GM12878 (cell line): Measurements from ENCODE around the gene TRAPPC3L. TPM values are rescaled to one million over a fixed set of nuclear protein-coding genes. Genes with fewer than 3 reads are reported as not detected.

Experiments used
- CHD2 ChIP-seq: IDR thresholded peaks from 2 replicates; pipeline ENCODE4 v1.6.1; 2011; ENCODE audit warnings: low read depth, low read length, improper control_type of control experiment, borderline replicate concordance
- CREB1 ChIP-seq: IDR thresholded peaks from 2 replicates; pipeline ENCODE4 v1.6.1; 2012; ENCODE audit warnings: low read depth, mild to moderate bottlenecking, inconsistent platforms
- ELK1 ChIP-seq: IDR thresholded peaks from 2 replicates; pipeline ENCODE4 v1.6.1; 2012; ENCODE audit warnings: low read depth, low read length, improper control_type of control experiment
- MLLT1 ChIP-seq: fragments of 450-650 bp; IDR thresholded peaks from 2 replicates; pipeline ENCODE4 v1.6.1; 2016; ENCODE audit warnings: mild to moderate bottlenecking
- RCOR1 ChIP-seq: conservative IDR thresholded peaks from 2 replicates; pipeline ENCODE4 v1.6.1; 2012; ENCODE audit warnings: low read depth, low read length, improper control_type of control experiment
- REST ChIP-seq: IDR thresholded peaks from 2 replicates; pipeline ENCODE4 v1.6.1; 2012; ENCODE audit warnings: mild to moderate bottlenecking, low read depth, low read length
- polyA plus RNA-seq, 11 experiments: library from polyadenylated mRNA; depleted of rRNA in 4 of 11; unstranded in 6 of 11; stranded (reverse) in 5 of 11; fragments of >200 nt; fragmentation: Nextera tagmentation in 4 of 11; fragmentation: Illumina TruSeq in 1 of 11; extraction: Ambion mirVana in 4 of 11; extraction: Trizol in 1 of 11; gene quantifications; 1 replicate in 1 of 11; 2 replicates in 10 of 11; pipeline versions ENCODE4 v1.2.1 to v1.2.3, GENCODE V29; 2011 to 2016; ENCODE audit warnings: inconsistent platforms in 2 of 11, missing spikeins in 2 of 11, low read depth in 1 of 11
- total RNA-seq, 4 experiments: library from RNA; depleted of rRNA in 3 of 4; stranded (reverse); fragments of >200 nt in 3 of 4; fragmentation: Illumina TruSeq in 1 of 4; extraction: Trizol in 1 of 4; gene quantifications; 2 replicates each; pipeline versions ENCODE4 v1.2.1 to v1.2.3, GENCODE V29; 2013 to 2021

Gene TRAPPC3L
- total and polyA plus RNA-seq, 10 of the 15 experiments (the other 5 are each of a cell fraction or from before 2014, with no cell fraction given): not detected

- TF ChIP-seq ELK1 (no peak), MLLT1 (no peak), CREB1 (no peak), REST (no peak), RCOR1 (no peak), CHD2 (no peak)
These were observed 3.1 kb downstream of the TRAPPC3L start (continued) for GRCh38 chr6:116542426-116542825.
